Sigmoid colon (tissue), 3 donors: ENCODE measurements around the gene VMP1.

Source experiments
- POLR2A ChIP-seq, 2 donors: fragments of 450-650 bp; IDR thresholded peaks; one replicate each; pipeline ENCODE4 v1.6.1; 2016; ENCODE audit warnings: antibody characterized with exemption in 2 of 2, mild to moderate bottlenecking in 2 of 2, moderate library complexity in 2 of 2
- TF ChIP-seq, protein P1 (sequence below), 4 experiments: fragments of 450-650 bp in 3 of 4; fragments of 200-600 bp in 1 of 4; IDR thresholded peaks; one replicate each; pipeline ENCODE4 v1.5.1; 2016 to 2019; ENCODE audit warnings: antibody characterized with exemption in 4 of 4, mild to moderate bottlenecking in 3 of 4, moderate library complexity in 2 of 4

DNA sequence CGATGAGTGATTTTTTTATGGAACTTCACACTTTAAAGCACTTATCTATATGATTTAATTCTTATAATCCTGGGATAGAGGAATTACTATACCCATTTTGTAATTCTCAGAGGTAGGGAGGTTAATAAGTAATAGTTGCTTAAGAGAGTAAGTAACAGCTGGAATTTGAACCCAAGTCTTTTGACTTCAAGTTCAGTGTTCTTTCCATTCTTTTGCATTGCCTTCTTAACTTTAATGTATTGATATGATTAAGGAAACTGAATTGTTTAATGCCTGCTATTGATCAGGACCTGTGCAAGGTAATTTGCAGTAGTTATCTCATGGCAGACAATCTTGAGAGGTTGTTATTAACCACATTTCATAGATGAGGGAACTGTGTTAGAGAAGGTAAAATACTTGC is 106.8 kb downstream of the VMP1 start:
- TF ChIP-seq, protein P1, sequence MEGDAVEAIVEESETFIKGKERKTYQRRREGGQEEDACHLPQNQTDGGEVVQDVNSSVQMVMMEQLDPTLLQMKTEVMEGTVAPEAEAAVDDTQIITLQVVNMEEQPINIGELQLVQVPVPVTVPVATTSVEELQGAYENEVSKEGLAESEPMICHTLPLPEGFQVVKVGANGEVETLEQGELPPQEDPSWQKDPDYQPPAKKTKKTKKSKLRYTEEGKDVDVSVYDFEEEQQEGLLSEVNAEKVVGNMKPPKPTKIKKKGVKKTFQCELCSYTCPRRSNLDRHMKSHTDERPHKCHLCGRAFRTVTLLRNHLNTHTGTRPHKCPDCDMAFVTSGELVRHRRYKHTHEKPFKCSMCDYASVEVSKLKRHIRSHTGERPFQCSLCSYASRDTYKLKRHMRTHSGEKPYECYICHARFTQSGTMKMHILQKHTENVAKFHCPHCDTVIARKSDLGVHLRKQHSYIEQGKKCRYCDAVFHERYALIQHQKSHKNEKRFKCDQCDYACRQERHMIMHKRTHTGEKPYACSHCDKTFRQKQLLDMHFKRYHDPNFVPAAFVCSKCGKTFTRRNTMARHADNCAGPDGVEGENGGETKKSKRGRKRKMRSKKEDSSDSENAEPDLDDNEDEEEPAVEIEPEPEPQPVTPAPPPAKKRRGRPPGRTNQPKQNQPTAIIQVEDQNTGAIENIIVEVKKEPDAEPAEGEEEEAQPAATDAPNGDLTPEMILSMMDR (IDR thresholded peaks at IDR 0.05), result no peak
- TF ChIP-seq POLR2A (IDR thresholded peaks at IDR 0.05), result no peak
